Fibroblast of pulmonary artery (primary cell): Measurements from ENCODE around the gene SMAP1.

Experiments used
- DNase-seq: peaks from one replicate; pipeline ENCODE4 v3.0.0-alpha.2; 2010; ENCODE audit warnings: low read depth
- H3K4me3 ChIP-seq: replicated peaks from 2 replicates; pipeline ENCODE4 v1.5.1; 2011; ENCODE audit warnings: low read depth, mild to moderate bottlenecking, control low read depth, low read length, moderate library complexity
- CTCF ChIP-seq: IDR thresholded peaks from 2 replicates; pipeline ENCODE4 v1.5.1; 2011; ENCODE audit warnings: mild to moderate bottlenecking, control low read depth, low read length, inconsistent platforms; ENCODE audit errors: missing control alignments

Gene SMAP1

GRCh38 chr6:70903665-70904452 is 236.2 kb downstream of the SMAP1 start:
- H3K4me3 ChIP-seq: no peak overlapping the region
- no peak for TF ChIP-seq CTCF
- DNase-seq: no peak

- no peak overlapping the region for H3K4me3 ChIP-seq
- DNase-seq: no peak
- no peak for TF ChIP-seq CTCF
These were observed 238.1 kb downstream of the SMAP1 start for GRCh38 chr6:70905742-70906141.
